NCI-H2227 (cell line): ENCODE measurements around the gene OPRM1.

Experiments
- DNase-seq: peaks from one replicate; lab custom pipeline; 2025; ENCODE audit not compliant: unreplicated experiment; lab: John Stamatoyannopoulos, UW

OPRM1 gene

DNA sequence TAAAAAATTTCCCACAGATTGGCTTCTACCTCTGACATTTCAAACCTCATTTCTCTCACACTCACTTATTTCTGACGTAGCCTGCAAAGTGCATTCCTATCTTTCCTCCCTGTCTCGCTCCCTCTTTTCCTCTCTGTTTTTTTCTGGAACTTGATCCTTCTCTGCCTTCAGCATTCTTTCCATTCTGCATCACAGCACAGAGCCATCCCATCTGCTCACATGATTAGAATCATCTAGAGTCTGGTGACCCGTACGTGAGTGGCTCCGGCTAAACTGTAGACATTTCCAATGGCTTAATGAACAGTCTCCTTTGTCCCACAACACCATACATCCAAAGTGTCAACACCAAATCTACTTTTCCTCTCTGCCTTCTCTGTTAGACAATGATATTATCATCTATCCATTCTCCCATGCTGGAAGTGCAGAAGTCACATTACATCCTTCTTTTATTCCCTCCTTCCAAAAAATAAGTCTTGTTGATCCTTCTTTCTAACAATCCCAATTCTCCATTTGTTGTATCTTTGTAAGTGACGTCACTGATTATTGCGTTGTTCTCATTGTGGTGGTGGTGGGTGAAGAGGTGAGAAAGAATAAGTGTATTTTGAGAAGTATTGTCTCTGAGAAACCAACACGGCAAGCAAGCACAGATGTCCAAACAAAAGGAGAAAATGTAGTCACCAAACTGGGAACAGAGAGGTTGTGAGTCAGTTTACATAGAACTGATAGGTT lies 41.6 kb downstream of the OPRM1 start:
- no peak for DNase-seq

DNA sequence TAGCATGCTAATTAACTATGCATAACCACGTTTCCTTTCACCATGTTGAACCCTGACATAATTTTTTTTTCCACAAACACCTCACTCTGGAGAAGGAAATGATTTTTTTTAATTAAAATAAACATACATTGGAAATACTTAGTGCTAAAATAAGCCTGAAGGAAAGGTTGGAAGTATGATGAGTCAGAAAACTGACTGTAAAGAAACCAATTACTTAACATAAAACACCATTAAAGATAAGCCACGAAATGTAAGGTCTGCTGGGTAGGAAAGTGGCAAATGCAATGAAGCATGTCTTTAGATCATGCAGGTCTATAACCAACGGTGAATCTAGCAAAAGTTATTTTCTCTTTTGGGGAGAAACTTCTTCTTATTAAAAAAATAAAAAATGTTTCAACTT lies 47.5 kb downstream of the OPRM1 start:
- no peak for DNase-seq

DNA sequence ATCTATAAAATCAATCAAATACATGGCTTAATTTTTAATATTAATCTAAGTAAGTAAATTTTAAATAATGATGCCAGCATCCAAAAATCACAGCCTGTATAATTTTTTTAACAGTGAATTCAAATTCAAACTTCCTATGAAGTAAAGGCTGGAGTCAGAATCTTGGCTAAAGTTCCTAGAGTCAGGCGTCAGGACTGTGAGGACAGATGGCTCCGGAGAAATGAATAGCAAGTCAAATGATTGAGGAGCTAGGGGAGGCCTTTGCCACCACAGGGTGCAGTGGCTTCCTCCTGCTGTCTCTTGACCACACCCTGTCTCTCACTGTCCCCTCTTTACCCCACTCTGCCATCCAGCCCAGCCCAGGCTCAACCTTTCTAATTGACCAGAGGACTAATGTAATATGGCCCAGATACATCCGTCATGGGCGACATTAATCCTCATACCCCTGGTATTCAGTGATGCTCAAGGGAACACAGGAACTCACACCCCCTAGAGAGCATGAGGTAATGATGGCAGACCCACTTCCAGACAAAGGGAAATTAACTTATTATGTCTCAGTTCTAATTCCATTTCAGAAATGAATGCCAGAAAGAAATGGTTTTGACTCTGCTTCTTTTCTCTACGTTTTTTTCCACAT lies 53.4 kb downstream of the OPRM1 start:
- no peak for DNase-seq

DNA sequence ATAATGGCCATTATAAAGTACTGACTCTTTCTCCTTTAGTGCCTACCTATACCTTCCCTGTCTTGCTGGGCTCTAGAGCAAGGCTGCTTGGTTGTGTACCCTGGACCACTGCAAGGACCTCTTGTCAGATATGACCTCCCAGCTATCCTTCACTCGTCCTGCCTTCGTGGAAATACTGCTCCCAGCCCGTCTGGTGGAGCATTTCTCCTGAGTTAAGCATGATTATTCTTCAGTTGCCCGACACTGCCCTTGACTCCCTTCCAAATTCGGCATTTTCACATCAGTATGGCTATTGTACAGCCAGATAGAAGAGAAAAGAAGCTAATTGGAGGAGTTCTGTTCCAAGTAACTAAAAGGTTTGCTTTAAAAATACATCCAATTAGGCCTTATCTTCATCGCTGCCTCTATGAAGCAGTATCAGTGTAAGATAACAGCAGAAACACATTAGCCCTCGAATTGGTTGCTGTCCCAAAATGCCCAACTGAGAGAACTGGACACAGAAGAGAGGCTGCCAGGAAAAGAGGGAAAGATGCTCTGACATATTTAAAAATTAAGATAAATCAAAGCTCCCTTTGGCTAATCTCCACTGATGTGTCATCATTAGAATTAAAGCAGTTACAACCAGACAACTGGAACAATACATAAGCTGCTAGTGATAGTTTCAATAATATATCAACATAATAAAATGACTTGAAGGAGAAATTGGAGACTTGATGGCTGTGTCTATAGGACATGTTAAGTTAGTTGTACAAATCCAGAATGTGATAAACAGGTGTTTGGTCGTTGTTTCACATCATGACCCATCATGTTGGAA lies 54.4 kb downstream of the OPRM1 start:
- no peak for DNase-seq

DNA sequence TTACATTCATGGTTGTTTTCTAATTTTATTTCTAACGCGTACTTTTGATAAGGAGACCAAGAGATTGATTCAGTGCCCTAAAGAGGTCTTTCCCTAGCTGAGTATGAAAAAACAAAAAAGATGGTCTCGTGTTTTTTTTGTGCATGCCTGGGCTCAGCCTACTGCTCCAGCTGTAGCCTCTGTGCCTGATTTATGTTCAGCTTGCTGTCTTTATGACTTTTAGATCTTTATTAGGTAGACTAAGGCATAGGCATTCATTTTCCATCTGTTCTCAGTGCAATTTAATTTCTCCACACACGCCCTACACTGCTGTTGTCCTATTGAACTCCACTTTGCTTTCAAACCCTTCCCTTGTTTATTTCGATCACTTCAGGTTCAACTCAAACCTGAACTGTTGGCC lies 56.5 kb downstream of the OPRM1 start:
- DNase-seq, result no peak

DNA sequence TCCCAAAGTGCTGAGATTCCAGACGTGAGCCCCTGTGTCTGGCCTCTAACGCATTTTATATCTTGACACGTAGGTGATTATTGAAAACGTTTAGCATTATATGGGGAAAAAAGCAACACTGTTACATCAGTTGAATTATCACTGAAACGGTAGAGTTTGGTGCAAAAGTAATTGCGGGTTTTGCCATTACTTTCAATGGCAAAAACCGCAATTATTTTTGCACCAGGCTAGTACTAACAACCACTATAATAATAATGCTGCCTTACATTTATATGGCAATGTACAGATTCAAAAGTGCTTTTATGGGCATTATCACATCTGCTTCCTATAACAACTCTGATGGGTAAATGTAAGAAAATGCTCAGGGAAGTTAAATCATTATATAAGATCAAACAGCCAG lies 57.3 kb downstream of the OPRM1 start:
- DNase-seq, result peak; percentile 17

DNA sequence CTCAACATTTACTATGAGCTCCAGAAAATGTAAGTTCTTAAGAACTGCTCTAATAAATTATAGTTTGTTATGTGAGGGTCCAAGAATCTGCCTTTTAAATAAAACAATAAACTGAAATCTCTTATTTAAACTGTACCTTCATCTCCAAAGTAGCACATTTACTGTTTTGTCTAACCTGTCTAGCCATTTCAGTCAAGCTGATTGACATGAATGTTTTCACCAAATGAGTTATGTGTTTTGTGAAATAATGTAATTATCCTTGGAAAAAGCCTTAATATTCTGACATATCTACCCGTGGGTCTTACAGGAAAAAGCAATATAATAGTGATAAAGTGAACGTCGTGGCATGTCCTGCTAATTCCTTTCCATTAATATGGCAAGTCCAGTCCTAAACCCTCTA lies 57.8 kb downstream of the OPRM1 start:
- peak; percentile 25 for DNase-seq

DNA sequence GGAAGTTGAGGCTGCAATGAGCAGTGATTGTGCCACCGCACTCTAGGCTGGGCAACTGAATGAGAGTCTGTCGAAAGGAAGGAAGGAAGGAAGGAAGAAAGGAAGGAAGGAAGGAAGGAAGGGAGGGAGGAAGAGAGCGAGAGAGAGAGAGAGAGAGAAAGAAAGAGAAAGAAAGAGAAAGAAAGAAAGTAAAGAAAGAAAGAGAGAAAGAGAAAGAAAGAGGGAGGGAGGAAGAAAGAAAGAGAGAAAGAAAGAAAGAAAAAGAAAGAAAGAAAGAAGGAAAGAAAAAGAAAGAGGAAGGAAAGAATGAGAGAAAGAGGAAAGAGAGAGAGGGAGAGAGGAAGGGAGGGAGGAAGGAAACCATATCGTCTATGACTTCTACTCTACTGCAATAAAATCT lies 60.2 kb downstream of the OPRM1 start:
- no peak for DNase-seq

DNA sequence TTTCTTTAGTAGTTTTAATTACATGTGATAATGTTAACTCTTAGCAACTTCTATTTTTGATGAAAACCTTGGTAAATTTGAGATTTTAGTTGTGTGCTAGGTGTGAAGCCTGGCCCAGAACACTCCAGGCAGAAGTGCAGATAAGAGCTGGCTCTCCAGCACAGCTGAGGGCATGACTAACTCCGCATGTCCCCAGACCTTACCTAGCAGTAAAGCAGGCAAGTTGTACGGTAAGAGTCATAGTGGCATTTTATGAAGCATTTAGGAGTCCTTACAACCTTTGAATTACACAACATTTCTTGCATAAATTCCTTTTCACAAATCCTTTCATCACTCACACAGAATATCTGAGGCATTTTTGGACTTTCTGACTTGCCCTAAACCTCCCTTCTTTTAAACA lies 67.2 kb downstream of the OPRM1 start:
- no peak for DNase-seq

DNA sequence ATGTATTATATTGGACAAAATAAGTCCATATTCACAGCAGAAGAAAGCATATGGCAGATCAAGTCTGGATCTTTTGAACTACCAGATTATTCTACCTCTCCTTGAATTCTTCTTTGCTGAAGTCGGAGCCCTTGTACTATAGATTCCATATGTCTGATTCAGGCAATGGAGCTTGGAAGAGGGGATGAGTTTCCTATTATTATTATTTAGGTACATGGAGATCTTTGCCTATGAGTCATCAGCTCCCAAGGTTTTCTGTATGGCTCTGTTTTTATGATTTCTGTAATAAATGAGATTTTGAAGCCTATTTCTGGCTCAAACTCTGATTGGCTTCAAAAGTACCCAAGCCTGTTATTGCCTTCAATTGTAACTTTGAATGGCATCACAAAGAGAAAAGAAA lies 72.0 kb downstream of the OPRM1 start:
- no peak for DNase-seq

DNA sequence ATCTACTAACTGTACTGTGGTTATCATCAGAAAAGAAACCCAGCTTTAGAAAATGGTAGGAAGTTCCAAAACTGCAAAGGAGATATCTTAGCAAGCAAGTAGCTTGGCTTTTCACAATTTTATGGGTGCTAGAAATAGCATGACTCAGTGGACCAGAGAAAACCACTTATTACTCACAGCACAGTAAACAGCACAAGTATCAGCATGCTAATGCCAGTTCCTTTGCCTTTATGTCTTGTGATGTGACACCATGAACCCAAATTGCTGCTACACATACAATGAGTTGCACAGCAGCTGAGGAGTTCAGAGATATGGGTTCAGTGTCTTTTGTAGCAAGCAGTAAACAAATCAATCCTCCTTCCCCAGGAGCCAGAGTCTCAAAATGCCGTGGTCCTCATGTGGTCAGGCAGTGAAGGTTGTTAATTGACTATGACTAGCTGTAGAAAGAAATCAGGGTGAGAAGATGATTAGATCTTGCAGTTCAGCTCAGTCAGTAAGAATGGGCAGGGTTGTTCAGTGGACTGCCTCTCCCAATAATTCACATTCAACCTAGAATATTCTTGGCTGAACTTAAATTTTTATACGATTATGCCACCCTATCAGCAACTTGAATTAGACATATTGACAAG lies 73.3 kb downstream of the OPRM1 start:
- no peak for DNase-seq

DNA sequence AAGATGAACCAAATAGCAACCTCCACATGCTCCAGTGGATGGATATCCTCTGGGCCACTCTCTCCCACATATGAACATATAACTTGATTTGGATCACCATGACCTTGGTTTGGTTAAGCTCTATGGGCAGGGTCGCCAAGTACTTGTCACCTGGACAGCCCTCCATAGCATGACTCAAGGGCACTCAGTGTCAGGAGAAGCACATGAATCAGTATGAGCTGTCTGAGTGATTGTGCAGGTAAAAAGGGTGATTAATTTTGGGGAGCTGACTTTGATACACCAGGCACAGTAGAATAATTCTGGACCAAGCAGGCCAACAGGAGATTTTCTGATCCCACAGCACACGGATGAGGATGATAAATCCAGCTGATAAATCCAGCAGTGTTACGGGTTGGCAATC lies 74.4 kb downstream of the OPRM1 start:
- no peak for DNase-seq

DNA sequence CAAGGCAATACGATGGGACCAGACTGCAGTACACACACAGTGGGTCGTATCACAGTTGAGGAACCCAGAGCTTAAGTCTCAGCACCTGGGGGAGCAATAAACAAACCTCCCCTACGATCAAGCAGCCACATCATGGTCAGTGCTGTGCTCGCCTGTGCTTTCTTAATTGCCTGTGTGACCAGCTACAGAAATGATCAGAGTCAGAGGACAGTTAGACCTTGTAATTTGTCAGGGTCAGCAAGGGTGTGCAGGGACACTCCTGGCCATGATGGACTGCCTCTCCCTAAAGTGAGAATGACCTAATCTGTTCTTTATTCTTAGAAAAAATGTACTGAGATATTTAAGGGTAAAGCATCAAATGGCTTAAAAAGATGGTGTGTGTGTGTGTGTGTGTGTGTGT lies 78.4 kb downstream of the OPRM1 start:
- DNase-seq, result no peak

DNA sequence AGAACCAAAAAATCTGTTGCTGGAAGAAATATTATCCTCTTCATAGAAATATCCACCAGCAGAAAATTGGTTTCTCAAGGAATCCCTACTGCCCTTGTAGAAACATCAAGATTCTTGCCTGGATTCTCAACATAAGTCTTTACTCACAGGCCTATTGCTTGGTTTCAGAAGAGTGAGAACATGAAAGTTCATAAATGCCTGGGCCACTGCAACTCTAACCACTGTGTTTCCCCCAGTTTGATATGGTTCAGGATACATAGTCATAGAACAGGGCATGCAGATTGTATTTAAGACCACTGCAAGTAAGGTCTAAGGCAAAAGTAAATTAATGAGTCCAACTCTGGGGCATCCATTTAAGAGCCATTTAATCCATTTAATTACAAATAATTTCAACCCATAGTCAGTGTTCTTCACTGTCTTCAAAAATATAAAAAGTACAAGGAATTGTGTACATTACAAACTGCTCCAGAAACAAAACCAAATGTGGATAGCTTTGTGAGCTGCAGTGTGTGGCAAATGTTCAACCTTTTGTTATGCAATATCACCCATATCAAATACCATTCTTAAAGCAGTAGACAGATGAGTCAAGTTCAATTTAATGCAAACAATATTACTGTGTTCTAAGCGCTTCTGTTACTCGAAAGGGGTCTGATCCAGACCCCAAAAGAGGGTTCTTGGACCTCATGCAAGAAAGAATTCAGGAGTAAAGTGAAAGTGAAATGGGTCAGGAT lies 83.3 kb downstream of the OPRM1 start:
- DNase-seq, result no peak

DNA sequence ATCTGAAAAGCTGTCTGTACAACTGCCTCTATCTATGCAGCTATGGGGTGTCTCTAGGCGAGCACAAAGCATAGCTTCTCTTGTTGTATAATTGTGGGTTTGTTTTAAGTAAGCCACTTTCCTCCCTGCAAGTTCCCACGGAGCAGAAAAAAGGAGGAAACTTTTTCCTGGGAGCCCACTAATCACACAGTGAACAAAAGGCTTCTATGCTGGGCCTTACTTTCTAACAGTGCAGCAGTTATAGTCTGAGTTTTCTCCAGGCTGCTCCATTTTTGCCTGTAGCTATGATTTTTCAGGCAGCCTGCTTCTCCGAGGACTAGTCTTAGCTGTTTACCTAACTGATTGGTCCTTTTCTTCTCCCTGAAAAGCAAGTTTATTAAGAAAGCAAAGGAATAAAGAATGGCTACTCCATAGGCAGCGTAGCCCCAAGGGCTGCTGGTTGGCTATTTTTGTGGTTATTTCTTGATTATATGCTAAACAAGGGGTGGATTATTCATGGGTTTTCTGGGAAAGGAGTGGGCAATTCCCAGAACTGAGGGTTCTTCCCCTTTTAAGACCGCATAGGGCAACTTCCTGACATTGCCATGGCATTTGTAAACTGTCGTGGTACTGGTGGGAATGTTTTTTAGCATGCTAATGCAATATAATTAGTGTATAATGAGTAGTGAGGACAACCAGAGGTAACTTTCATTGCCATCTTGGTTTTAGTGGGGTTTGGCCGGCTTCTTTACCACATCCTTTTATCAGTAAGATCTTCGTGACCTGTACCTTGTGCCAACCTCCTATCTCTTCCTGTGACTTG lies 84.3 kb downstream of the OPRM1 start:
- no peak for DNase-seq

DNA sequence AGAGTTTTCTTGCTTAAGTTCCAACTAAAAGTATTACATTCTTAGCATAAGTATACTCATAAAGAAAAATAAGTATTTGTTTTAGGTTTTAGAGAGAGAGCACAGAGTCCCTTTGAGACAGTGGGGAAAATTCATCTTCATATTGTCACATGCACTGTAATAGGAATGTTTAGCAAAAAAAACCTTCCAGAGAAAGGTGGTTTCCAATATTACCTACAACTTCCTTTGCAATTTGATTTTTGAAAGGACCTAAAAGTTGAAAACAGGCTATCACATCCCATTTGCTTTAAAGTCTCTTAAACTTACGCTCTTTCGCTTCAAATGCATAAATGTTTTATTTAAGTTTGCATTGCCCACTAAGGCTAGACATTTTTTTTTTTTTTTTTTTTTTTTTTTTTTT lies 86.4 kb downstream of the OPRM1 start:
- no peak for DNase-seq

DNA sequence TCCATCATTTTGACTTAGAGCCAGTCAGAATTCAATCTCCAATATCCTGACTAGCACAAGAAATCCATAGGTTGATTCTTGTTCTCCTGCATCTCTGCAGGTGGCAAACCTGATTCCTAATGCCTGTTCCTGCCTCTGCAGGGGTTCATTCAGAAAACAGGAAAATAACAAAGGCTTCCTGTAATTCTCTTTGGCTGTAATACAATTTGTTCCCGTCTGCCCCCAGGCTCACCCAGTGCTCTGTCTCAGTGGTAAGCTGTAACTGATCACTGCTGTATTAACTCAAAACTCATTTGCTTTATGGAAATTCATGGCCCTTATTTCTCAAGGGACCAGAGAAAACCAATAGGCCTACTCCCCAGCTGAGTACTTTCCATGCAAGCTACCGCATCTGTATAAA lies 88.6 kb downstream of the OPRM1 start:
- DNase-seq, result no peak

DNA sequence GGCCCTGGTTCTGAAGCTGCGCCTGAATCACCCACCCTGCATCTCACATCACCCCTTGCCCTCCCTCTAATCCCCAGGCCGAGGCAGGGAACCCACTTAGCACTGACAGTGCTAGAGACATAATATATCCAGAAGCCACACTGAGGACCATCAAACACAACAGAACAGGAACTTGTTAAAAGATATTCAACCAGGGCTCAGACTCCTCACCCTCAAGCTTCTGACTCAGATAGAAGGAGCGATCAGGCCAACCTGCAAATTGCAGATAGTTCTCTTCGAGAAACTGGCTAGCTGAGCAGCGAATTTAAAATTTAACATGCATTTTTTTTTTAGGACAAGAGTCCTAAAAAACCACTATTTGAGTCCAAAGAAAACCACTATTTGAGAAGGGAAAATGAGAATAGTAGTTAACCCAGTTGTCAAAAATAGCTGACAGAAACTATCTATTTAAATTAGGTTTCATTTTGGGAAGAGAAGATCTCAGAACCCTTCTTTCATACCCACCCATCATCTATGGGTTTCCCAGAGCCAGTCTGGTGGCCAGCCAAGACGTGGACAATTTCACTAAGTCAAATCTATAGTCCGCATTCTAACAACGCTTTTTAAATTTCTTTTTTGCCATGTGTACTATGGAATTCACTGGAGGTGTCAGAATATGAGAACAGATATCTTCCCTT lies 95.6 kb downstream of the OPRM1 start:
- no peak for DNase-seq

DNA sequence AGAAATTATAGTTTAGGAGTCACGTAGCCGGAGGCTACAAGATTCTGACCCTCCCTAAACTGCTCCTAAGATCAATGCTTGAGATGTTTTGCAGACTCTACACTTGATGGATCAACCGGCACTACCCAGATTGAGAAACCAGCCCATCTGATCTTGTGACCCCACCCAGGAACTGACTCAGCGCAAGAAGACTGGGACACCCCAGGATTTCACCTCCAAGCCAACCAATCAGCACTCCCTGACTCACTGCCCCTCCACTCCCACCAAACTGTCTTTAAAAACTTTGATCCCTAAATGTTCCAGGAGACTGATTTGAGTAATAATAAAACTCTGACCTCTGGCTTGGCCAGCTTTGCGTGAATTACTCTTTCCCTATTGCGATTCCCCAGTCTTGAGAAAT lies 99.8 kb downstream of the OPRM1 start:
- no peak for DNase-seq

DNA sequence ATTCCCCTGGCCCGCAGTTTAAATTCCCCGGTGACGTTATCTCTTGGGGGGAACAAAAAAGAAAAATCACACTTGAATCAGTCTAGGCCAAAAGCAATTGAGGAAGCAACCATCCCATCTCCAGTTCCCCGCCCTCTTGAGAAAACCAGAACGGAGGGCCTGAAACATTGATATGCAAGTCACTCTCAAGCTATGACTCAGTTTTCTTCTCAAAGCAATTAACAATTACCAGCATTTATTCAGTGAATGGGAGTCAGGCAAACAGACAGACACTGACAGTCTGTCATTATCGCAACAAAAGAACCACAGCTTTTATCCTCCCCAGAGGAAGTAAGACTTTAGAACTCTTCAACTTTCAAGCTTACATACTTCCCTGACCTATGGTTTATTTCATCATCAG lies 100.9 kb downstream of the OPRM1 start:
- DNase-seq, result no peak
